CD14-positive monocyte (primary cell): Measurements from ENCODE around the gene FHIT. TPM values are rescaled to one million over a fixed set of nuclear protein-coding genes. Genes with fewer than 3 reads are reported as not detected.

Experiments used
- DNase-seq, 3 donors: peaks; one replicate each; pipeline ENCODE4 v3.0.0-alpha.2; 2011 to 2022
- H2AFZ ChIP-seq: 2 replicates; pipeline ENCODE4 v1.6.0; 2012; ENCODE audit warnings: mild to moderate bottlenecking, low read depth, low read length, inconsistent platforms; ENCODE audit not compliant: insufficient read depth, poor library complexity, severe bottlenecking
- H3K27ac ChIP-seq, 2 donors: 1 replicate in 1 of 2; 2 replicates in 1 of 2; pipeline ENCODE4 v1.5.1; 2012 to 2013; ENCODE audit warnings: low read length in 2 of 2, control low read depth in 1 of 2, inconsistent platforms in 1 of 2, low read depth in 1 of 2, mild to moderate bottlenecking in 1 of 2
- H3K27me3 ChIP-seq, 2 donors: one replicate each; pipeline versions ENCODE4 v1.6.0 to v1.6.1; 2011 to 2013; ENCODE audit warnings: low read length in 2 of 2; ENCODE audit not compliant: control insufficient read depth in 2 of 2, insufficient read depth in 2 of 2
- H3K36me3 ChIP-seq, 2 donors: replicated peaks in 1 of 2; 1 replicate in 1 of 2; 2 replicates in 1 of 2; pipeline versions ENCODE4 v1.5.1 to v1.6.1; 2012 to 2013; ENCODE audit warnings: low read length in 2 of 2, control low read depth in 1 of 2, inconsistent platforms in 1 of 2, mild to moderate bottlenecking in 1 of 2; ENCODE audit not compliant: insufficient read depth in 2 of 2, control insufficient read depth in 1 of 2
- H3K4me1 ChIP-seq, 2 donors: 1 replicate in 1 of 2; 2 replicates in 1 of 2; pipeline versions ENCODE4 v1.5.1 to v1.6.1; 2012 to 2013; ENCODE audit warnings: low read length in 2 of 2, control low read depth in 1 of 2, inconsistent platforms in 1 of 2, mild to moderate bottlenecking in 1 of 2, moderate library complexity in 1 of 2; ENCODE audit not compliant: insufficient read depth in 2 of 2, control insufficient read depth in 1 of 2
- H3K4me2 ChIP-seq: replicated peaks from 2 replicates; pipeline ENCODE3; 2012; ENCODE audit warnings: low read length, moderate library complexity, mild to moderate bottlenecking; ENCODE audit not compliant: poor library complexity, severe bottlenecking; ENCODE audit errors: extremely low read depth
- H3K4me3 ChIP-seq, 3 experiments: fragments of 200-600 bp in 1 of 3; sonication (generic) in 1 of 3; replicated peaks in 1 of 3; 1 replicate in 2 of 3; 2 replicates in 1 of 3; pipeline ENCODE4 v1.5.1; 2011 to 2013; ENCODE audit warnings: low read length in 3 of 3, mild to moderate bottlenecking in 3 of 3, control low read depth in 2 of 3, low read depth in 2 of 3, inconsistent platforms in 1 of 3, moderate library complexity in 1 of 3
- H3K79me2 ChIP-seq: 2 replicates; pipeline ENCODE4 v1.6.0; 2012; ENCODE audit warnings: mild to moderate bottlenecking, control low read depth, inconsistent platforms, low read length, moderate library complexity; ENCODE audit not compliant: insufficient read depth
- H3K9ac ChIP-seq: 2 replicates; pipeline ENCODE4 v1.6.0; 2017; ENCODE audit warnings: low read length, mild to moderate bottlenecking; ENCODE audit not compliant: insufficient read depth, poor library complexity, severe bottlenecking
- H3K9me3 ChIP-seq, 2 donors: replicated peaks in 1 of 2; 1 replicate in 1 of 2; 2 replicates in 1 of 2; pipeline versions ENCODE4 v1.5.1 to v1.6.1; 2012 to 2013; ENCODE audit warnings: low read length in 2 of 2, control low read depth in 1 of 2; ENCODE audit not compliant: control insufficient read depth in 1 of 2, insufficient read depth in 1 of 2
- H4K20me1 ChIP-seq: 2 replicates; pipeline ENCODE4 v1.6.0; 2012; ENCODE audit warnings: mild to moderate bottlenecking, low read length, control low read depth, moderate library complexity; ENCODE audit not compliant: insufficient read depth
- H3K27ac Mint-ChIP-seq, 7 donors: one replicate each; pipeline ENCODE4 v1.8.0; 2020; ENCODE audit warnings: mild to moderate bottlenecking in 7 of 7, mixed read lengths in 7 of 7, moderate library complexity in 6 of 7, inconsistent platforms in 2 of 7
- H3K27me3 Mint-ChIP-seq, 3 donors: one replicate each; pipeline ENCODE4 v1.8.0; 2021 to 2022; ENCODE audit warnings: low read depth in 3 of 3, mild to moderate bottlenecking in 3 of 3, mixed read lengths in 3 of 3, moderate library complexity in 3 of 3, inconsistent platforms in 1 of 3
- H3K36me3 Mint-ChIP-seq, 2 donors: one replicate each; pipeline ENCODE4 v1.8.0; 2020; ENCODE audit warnings: mixed read lengths in 2 of 2, inconsistent platforms in 1 of 2, mild to moderate bottlenecking in 1 of 2
- H3K4me1 Mint-ChIP-seq: one replicate; pipeline ENCODE4 v1.8.0; 2020; ENCODE audit warnings: mild to moderate bottlenecking, mixed read lengths
- H3K4me3 Mint-ChIP-seq, 2 donors: one replicate each; pipeline ENCODE4 v1.8.0; 2020; ENCODE audit warnings: mild to moderate bottlenecking in 2 of 2, mixed read lengths in 2 of 2, moderate library complexity in 1 of 2
- H3K9me3 Mint-ChIP-seq, 7 donors: one replicate each; pipeline ENCODE4 v1.8.0; 2020 to 2022; ENCODE audit warnings: mixed read lengths in 7 of 7, mild to moderate bottlenecking in 6 of 7, moderate library complexity in 6 of 7, inconsistent platforms in 2 of 7
- CTCF ChIP-seq: fragments of 200-600 bp; IDR thresholded peaks from one replicate; pipeline ENCODE4 v1.8.0; 2022; ENCODE audit warnings: antibody characterized with exemption, mild to moderate bottlenecking
- WGBS: methylation state at CpG from one replicate; pipeline ENCODE4 v1.1.5; 2013; ENCODE audit warnings: missing lambda C conversion rate; ENCODE audit not compliant: insufficient coverage; 5-methylcytosine and 5-hydroxymethylcytosine counted together
- intact Hi-C, 2 donors: fragments of 100-400 bp; cut with micrococcal nuclease; formaldehyde crosslinking; loops; one replicate each; pipeline versions ENCODE4 v1.15.0 to v1.15.1; 2023
- polyA plus RNA-seq, 3 donors: library from polyadenylated mRNA; depleted of rRNA in 1 of 3; unstranded in 2 of 3; stranded (reverse) in 1 of 3; fragments of 300-500 nt in 2 of 3; fragments of >200 nt in 1 of 3; fragmentation: Illumina TruSeq in 2 of 3; gene quantifications; 1 replicate in 2 of 3; 2 replicates in 1 of 3; pipeline ENCODE4 v1.2.3, GENCODE V29; 2012 to 2021

The FHIT gene
- polyA plus RNA-seq, 3 donors = 1.7 to 3.4 (median 3.2) TPM

- Histone ChIP-seq H3K4me1 (no peaks in the 10 kb centered on the region), H3K4me3 (no peak overlapping the region), H4K20me1 (no peaks in the 10 kb centered on the region), H3K79me2 (no peaks in the 10 kb centered on the region), H3K27ac (no peak overlapping the region), H3K36me3 (no peaks in the 10 kb centered on the region), H3K4me2 (no peak overlapping the region), H3K9me3 (no peaks in the 10 kb centered on the region), H3K9ac (no peak overlapping the region), H2AFZ (no peak overlapping the region), H3K27me3 (no peaks in the 10 kb centered on the region)
- intact Hi-C loops = no loop called here
- no peaks in the 10 kb centered on the region for H3K4me1 Mint-ChIP-seq
- no peak for TF ChIP-seq CTCF
- H3K4me3 Mint-ChIP-seq = no peak overlapping the region
- no peaks in the 10 kb centered on the region for H3K27me3 Mint-ChIP-seq
- no peak overlapping the region for H3K27ac Mint-ChIP-seq
- 100% methylated on average over 1 of the region's 2 CpGs for WGBS
- DNase-seq = no peak
- no peaks in the 10 kb centered on the region for H3K36me3 Mint-ChIP-seq
- peaks cover 0 to 2% (median 1%) of the 10 kb centered on the region in 7 donors for H3K9me3 Mint-ChIP-seq
Observed at GRCh38 chr3:60065227-60065868, 1185.9 kb downstream of the FHIT start.

GRCh38 chr3:60064210-60065178 is 1186.8 kb downstream of the FHIT start:
- H2AFZ ChIP-seq = no peak overlapping the region
- peaks cover 0 to 2% (median 1%) of the 10 kb centered on the region in 7 donors for H3K9me3 Mint-ChIP-seq
- H4K20me1 ChIP-seq = no peaks in the 10 kb centered on the region
- H3K9ac ChIP-seq = no peak overlapping the region
- H3K4me2 ChIP-seq = no peak overlapping the region
- DNase-seq = no peak
- no peaks in the 10 kb centered on the region for H3K27me3 ChIP-seq
- H3K4me3 Mint-ChIP-seq = no peak overlapping the region
- 100% methylated on average over 1 of the region's 3 CpGs for WGBS
- H3K27ac Mint-ChIP-seq = no peak overlapping the region
- H3K4me3 ChIP-seq = no peak overlapping the region
- intact Hi-C loops = no loop called here
- no peaks in the 10 kb centered on the region for H3K79me2 ChIP-seq
- H3K27me3 Mint-ChIP-seq = no peaks in the 10 kb centered on the region
- H3K36me3 ChIP-seq = no peaks in the 10 kb centered on the region
- TF ChIP-seq CTCF = no peak
- no peaks in the 10 kb centered on the region for H3K9me3 ChIP-seq
- H3K4me1 ChIP-seq = no peaks in the 10 kb centered on the region
- H3K27ac ChIP-seq = no peak overlapping the region
- no peaks in the 10 kb centered on the region for H3K36me3 Mint-ChIP-seq
- no peaks in the 10 kb centered on the region for H3K4me1 Mint-ChIP-seq
